T-helper 2 cell treated with Interferon-gamma antibody and Interleukin-4, amounts not matched to agents 5 μg/mL and 100 μg/mL, for 36 hours (primary cell): ENCODE results near the gene CCDC149.

Experiments
- DNase-seq: peaks from one replicate; pipeline ENCODE4 v3.0.0; 2021; ENCODE audit warnings: low spot score
- H3K27ac Mint-ChIP-seq: one replicate; pipeline ENCODE4 v1.8.0; 2021; ENCODE audit warnings: mild to moderate bottlenecking, mixed read lengths
- H3K27me3 Mint-ChIP-seq: one replicate; pipeline ENCODE4 v1.8.0; 2021; ENCODE audit warnings: low read depth, mixed read lengths
- H3K36me3 Mint-ChIP-seq: one replicate; pipeline ENCODE4 v1.8.0; 2021; ENCODE audit warnings: low read depth, mixed read lengths
- H3K4me1 Mint-ChIP-seq: one replicate; pipeline ENCODE4 v1.8.0; 2021; ENCODE audit warnings: low read depth, mixed read lengths
- H3K4me3 Mint-ChIP-seq: one replicate; pipeline ENCODE4 v1.8.0; 2022; ENCODE audit warnings: mild to moderate bottlenecking, moderate library complexity, mixed read lengths
- H3K9me3 Mint-ChIP-seq: one replicate; pipeline ENCODE4 v1.8.0; 2021; ENCODE audit warnings: mixed read lengths

Gene CCDC149

DNA sequence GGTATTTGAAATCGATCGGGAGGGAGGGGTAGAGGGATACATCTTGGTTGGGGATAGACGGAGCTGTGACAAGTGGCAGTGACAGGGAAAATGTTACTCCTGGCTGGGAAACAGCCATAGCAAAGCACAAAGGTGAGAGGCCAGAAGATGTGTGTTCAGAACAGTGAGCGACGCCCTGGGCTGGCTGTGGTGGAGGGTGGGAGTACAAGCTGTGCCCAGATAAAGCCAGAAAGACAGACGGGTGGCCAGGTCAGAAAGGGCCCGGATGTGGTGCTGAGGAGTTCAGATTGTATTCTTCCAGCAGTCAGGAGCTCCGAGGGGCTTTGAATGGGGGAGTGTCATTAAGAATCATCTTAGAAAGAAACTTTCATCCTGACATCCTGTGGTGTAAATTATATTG lies 27.9 kb downstream of the CCDC149 start:
- Mint-ChIP-seq H3K4me3 (no peak overlapping the region), H3K36me3 (no peaks in the 10 kb centered on the region), H3K4me1 (no peaks in the 10 kb centered on the region), H3K9me3 (no peaks in the 10 kb centered on the region), H3K27me3 (no peaks in the 10 kb centered on the region), H3K27ac (no peak overlapping the region)
- DNase-seq, result no peak

DNA sequence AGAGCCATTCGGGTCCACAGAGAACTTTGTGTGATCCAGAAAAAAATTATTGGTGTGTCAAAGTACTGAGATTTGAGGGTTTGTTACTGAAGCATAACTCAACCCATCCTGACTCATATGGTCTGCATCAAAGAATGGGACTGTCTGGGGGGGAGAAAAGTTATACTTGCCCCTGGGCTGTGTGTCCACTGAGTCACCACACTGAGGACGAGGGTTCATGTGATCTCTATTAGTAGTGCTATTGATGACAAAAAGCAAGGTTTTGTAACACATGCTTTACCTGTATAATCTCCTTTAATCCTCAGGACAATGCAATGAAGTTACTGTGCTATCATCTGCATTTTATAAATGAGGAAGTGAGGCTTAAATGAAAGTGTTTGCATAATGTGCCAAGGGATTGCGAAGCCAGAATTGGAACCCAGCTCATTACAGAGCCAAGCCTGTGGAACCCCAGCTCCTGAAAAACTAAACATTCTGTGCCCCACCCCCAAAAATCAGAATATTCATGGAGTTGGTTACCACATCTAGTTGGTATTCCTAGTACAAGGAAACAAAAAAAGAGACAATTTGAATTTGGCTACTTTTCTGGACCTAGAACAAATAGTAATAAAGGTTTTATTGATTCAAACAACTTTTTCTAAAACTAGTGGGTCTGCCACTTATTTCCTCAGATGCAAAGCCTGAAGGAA lies 31.2 kb downstream of the CCDC149 start:
- H3K27me3 Mint-ChIP-seq, result no peaks in the 10 kb centered on the region
- no peak for DNase-seq
- no peaks in the 10 kb centered on the region for H3K9me3 Mint-ChIP-seq

DNA sequence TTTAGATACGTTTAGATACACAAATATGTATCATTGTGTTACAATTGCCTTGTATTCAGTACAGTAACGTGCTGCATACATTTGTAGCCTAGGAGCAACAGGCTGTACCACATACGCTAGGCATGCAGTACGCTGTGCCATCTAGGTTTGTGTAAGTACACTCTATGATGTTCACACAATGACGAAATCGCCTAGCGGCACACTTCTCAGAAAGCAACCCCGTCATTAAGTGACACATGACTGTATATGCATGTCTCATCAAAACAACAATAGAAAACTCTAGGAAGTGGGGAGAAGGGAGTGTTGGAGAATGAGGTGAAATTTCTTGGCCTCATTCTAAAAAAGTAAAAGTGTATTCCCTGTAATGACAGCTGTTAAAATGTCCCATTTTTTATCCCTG lies 32.7 kb downstream of the CCDC149 start:
- no peak overlapping the region for H3K27ac Mint-ChIP-seq
- H3K4me3 Mint-ChIP-seq, result no peak overlapping the region
- no peaks in the 10 kb centered on the region for H3K36me3 Mint-ChIP-seq
- H3K27me3 Mint-ChIP-seq, result no peaks in the 10 kb centered on the region
- H3K9me3 Mint-ChIP-seq, result no peaks in the 10 kb centered on the region
- DNase-seq, result no peak
- no peaks in the 10 kb centered on the region for H3K4me1 Mint-ChIP-seq

More for the DNA sequence above, 31.2 kb downstream of the CCDC149 start:
- Mint-ChIP-seq H3K27ac (no peak overlapping the region), H3K4me1 (no peaks in the 10 kb centered on the region), H3K36me3 (no peaks in the 10 kb centered on the region), H3K4me3 (no peak overlapping the region)

DNA sequence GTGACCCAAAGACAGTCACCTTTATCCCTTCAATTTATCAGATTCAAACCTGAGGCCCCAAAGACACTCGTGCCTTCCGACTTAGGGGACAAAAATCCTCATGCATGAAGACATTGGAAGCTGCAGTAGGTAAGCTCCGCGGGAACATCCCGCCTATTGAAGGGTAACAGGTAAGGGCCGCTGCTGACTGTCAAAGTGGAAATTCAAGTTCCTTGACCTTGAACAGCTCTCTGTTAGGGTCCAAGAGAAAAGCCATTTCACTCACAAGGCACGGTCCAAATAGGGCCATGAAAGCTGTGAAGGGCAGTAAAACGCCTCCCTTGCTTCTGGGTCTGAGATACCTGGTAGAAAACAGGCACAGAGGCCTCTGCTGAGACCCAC lies 34.2 kb downstream of the CCDC149 start:
- DNase-seq, result no peak
- H3K27ac Mint-ChIP-seq, result no peak overlapping the region
- H3K4me1 Mint-ChIP-seq, result no peaks in the 10 kb centered on the region
- H3K4me3 Mint-ChIP-seq, result no peak overlapping the region
- no peaks in the 10 kb centered on the region for H3K36me3 Mint-ChIP-seq
- no peaks in the 10 kb centered on the region for H3K27me3 Mint-ChIP-seq
- no peaks in the 10 kb centered on the region for H3K9me3 Mint-ChIP-seq

DNA sequence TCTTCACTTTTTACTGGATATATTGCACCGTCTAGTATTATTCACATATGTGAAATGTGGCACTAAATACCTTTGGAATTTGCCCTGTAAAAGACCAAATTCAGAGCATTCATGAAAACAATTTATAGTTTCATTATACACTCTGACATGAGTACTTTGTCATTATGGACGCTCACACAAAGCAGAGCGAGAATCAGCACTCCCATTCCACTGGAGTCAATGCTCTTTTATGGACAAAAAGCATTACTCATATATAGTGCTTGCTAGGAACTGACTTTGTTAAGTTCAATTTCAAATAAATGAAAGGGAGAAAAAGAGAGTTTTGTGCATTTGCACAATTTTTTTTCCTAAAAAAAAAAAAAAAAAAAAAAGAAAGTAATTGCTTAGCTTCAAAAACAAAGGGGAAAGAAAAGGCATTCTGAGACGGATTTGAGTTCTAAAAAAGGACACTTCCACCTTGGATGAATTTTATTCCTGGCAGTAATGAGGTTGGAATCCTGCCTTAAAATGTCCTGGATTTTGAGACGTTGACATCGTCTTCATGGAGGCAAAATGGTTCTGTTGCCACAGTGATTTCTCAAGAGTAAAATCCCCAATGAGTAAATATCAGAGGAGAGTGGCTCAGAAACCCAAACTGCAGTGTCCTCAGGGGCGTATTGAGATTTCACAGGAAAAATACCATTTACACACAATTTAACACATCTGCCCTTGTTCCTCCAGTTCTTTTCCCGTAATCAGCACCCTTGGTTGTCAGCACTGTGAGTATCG lies 34.8 kb downstream of the CCDC149 start:
- no peaks in the 10 kb centered on the region for H3K27me3 Mint-ChIP-seq
- no peaks in the 10 kb centered on the region for H3K4me1 Mint-ChIP-seq
- no peaks in the 10 kb centered on the region for H3K9me3 Mint-ChIP-seq
- no peak overlapping the region for H3K4me3 Mint-ChIP-seq
- H3K27ac Mint-ChIP-seq, result no peak overlapping the region
- H3K36me3 Mint-ChIP-seq, result no peaks in the 10 kb centered on the region
- DNase-seq, result no peak

DNA sequence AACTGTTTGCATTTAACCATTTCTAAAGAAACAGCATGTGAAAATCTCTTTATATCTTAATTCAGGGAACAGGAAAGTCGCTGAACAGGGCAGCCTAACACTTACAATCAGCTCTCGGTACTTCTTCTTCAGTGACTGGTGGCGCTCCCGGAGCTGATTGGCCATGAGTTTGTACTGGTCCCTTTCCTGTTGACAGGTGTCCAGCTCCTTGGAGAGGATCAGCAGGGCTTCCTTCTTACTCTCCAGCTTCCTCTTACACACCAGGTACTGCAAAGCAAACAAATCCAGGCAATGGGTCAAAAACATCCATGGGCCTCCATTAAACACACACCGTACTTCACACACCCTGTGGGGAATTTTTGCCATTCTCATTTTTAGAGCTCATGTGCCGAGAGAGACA lies 36.4 kb downstream of the CCDC149 start:
- Mint-ChIP-seq H3K27me3 (no peaks in the 10 kb centered on the region), H3K9me3 (no peaks in the 10 kb centered on the region), H3K4me3 (no peak overlapping the region)

DNA sequence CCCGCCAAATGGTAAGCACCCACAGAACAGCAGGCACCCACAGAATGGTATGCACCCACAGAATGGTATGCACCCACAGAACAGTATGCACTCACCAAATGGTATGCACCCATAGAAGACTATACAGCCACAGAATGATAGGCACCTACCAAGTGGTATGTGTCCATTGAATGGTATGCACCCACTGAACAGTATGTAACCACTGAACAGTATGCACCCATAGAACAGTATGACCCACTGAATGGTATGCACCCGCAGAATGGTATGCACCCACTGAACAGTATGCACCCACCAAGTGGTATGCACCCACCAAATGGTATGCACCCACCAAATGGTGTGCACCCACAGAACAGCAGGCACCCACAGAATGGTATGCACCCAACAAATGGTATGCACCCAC lies 40.1 kb downstream of the CCDC149 start:
- Mint-ChIP-seq H3K4me3 (no peak overlapping the region), H3K9me3 (no peaks in the 10 kb centered on the region), H3K27me3 (no peaks in the 10 kb centered on the region), H3K27ac (no peak overlapping the region), H3K4me1 (no peaks in the 10 kb centered on the region), H3K36me3 (no peaks in the 10 kb centered on the region)
- no peak for DNase-seq

More for the DNA sequence above, 36.4 kb downstream of the CCDC149 start:
- Mint-ChIP-seq H3K36me3 (no peaks in the 10 kb centered on the region), H3K27ac (no peak overlapping the region), H3K4me1 (no peaks in the 10 kb centered on the region)
- DNase-seq, result no peak

DNA sequence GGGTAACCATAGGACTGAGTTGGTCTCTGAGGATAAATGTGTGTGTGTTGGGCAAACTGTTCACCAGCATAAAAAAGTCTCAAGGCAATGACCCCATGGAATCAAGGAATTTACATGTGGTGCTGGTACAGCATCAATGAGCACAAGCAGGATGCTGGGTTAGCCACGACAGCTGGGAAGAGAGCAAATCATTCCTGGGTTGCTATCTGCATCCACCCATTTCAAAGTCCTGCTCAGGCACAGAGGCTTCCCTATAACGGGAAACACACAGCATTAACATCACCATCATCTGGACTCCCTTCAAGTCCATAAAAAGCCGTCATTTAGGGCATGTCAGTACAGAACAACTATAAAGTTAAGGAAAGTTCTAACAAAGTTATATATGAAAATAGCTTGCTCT lies 41.6 kb downstream of the CCDC149 start:
- Mint-ChIP-seq H3K4me3 (no peak overlapping the region), H3K9me3 (no peaks in the 10 kb centered on the region), H3K4me1 (no peaks in the 10 kb centered on the region), H3K27ac (no peak overlapping the region), H3K36me3 (no peaks in the 10 kb centered on the region), H3K27me3 (no peaks in the 10 kb centered on the region)
- DNase-seq, result no peak

DNA sequence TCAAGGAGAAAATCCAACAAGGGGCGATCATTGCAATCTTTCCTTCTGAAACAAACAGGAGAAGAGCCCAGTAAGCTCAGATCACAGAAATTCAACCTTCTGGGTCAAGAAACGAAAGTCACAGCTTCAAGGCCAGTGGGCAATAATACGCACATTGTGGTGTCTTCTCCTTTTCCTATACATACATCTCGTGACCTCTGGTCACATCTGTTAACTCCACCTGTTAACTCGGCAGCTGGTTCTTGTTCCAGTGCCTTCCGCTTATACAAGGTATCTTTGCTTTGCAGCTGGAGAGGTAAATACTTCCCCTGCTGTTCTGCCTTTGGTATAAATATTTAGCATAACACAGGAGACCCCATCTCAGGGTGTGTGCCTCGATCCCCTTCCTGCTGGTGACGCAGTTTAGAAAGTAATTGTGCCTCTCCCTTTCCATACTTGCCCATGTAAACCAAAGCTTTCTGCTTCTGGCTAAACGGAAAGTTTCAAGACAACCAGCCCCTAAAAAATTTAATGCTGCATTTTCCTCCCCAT lies 45.0 kb downstream of the CCDC149 start:
- H3K4me1 Mint-ChIP-seq, result no peaks in the 10 kb centered on the region
- H3K36me3 Mint-ChIP-seq, result no peaks in the 10 kb centered on the region
- no peaks in the 10 kb centered on the region for H3K27me3 Mint-ChIP-seq
- DNase-seq, result no peak
- H3K9me3 Mint-ChIP-seq, result peaks cover 13% of the 10 kb centered on the region
- H3K4me3 Mint-ChIP-seq, result no peak overlapping the region
- no peak overlapping the region for H3K27ac Mint-ChIP-seq

DNA sequence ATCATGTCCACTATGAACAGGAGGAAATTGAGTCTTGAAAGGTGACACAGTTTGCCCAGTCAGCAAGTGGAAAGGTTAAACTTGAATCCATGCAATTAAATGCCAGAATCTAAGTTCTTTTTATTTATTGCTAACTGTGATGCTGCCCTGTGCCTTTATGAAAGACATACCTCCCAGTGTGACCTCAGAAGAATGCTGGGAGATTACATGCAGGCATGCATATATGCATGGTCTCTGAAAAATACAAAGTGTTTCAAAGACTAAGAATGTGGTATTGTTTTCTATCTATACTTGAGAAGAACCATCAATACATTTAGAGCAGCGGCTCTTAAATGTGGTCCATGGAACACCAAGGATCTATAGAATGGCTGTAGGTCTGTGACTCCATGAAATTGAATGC lies 45.6 kb downstream of the CCDC149 start:
- Mint-ChIP-seq H3K4me1 (no peaks in the 10 kb centered on the region), H3K27me3 (no peaks in the 10 kb centered on the region), H3K4me3 (no peak overlapping the region), H3K27ac (no peak overlapping the region), H3K36me3 (no peaks in the 10 kb centered on the region), H3K9me3 (peaks cover 17% of the 10 kb centered on the region)
- no peak for DNase-seq

DNA sequence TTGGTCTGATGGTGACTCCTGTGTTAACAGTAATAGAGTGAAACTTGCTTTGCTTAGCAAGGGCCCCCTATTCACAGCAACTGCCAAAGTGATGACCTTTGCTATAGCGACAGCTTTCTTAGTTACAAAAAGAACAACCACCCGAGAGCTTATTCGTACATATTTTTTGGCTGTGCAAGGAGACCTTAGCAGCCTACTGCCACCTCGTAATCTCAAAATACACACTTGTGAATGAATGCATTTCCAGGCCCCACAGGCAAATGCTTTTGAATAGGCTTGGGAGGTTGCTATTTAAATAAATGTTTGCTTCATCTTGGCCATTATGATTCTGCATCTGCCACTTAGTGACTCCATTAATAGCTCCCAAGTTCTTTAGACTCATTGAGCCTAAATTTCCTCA lies 47.4 kb downstream of the CCDC149 start:
- no peak for DNase-seq
- Mint-ChIP-seq H3K36me3 (no peaks in the 10 kb centered on the region), H3K4me3 (no peak overlapping the region)

DNA sequence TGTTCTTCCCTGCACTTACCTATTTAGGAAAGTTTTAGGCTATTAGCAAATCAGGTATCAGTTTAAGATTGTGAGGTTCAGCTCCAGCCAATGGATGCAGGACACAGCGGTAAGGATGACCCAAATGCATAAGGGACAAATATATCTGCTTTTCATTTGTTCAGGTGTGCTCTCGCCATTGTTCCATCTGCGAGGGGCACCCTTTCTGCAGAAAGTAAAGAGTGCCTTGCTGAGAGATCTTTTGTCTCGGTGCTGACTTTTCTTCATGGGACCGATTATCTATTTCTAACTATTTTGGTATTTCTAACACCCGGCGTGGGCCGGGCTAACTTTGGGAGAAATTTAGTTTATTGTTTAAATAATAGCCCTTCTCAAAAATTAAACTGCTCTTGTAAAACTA lies 49.0 kb downstream of the CCDC149 start:
- Mint-ChIP-seq H3K27ac (no peak overlapping the region), H3K9me3 (peaks cover 17% of the 10 kb centered on the region), H3K36me3 (no peaks in the 10 kb centered on the region), H3K4me3 (no peak overlapping the region), H3K27me3 (no peaks in the 10 kb centered on the region), H3K4me1 (no peaks in the 10 kb centered on the region)
- DNase-seq, result no peak

More for the DNA sequence above, 47.4 kb downstream of the CCDC149 start:
- H3K27me3 Mint-ChIP-seq, result no peaks in the 10 kb centered on the region
- H3K4me1 Mint-ChIP-seq, result no peaks in the 10 kb centered on the region
- peaks cover 17% of the 10 kb centered on the region for H3K9me3 Mint-ChIP-seq
- H3K27ac Mint-ChIP-seq, result no peak overlapping the region

DNA sequence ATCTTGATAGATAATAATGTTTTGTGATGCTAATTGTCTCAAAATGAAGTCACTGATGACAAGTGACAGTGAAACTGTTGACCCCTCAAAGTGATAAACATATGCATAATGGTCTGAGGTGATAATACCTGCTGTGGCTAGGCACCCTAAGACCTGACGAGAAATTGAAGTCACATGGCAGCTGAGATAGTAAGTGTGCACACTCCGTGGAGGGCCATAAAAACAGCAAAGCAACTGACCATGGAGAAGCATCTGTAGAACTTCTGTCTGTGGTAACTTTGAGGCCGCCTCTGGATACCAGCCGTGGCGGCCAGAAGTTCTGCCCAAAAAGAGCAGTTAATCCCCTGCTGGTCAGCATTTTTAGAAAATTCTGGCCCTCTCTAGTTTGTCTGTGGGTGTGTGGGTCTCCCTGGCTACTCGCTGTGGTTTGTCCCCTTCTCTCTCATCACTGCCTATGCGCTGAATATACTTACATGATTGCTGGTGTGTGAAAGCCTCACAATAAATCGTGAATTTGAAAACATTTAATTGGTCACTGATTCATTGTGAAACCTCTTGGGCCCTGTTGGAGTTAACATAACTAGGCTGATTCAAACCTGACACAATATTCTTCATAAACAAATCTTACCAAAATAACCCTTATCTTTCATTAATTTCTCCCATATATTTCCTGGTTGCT lies 50.6 kb downstream of the CCDC149 start:
- Mint-ChIP-seq H3K9me3 (peaks cover 17% of the 10 kb centered on the region), H3K27ac (no peak overlapping the region), H3K36me3 (no peaks in the 10 kb centered on the region), H3K4me1 (no peaks in the 10 kb centered on the region), H3K27me3 (no peaks in the 10 kb centered on the region), H3K4me3 (no peak overlapping the region)
- DNase-seq, result no peak

DNA sequence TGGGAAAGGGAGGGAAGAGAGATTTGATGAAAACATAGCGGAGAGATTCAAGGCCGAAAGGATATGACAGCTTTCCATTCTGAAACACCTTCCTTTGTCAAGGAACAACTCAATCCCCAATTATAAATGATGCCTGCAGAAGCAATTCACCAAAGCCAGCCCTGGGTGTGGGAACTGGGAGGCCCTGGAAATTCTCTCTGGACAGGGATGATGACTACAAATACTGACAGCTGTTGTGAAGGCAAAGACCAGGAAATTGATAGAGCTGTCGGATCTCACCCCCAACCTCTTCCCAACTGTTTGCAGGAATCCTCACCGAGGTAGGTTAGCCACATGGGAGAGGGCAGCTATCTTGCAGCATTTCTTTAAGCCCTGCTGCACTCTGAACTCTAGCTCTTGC lies 54.3 kb downstream of the CCDC149 start:
- Mint-ChIP-seq H3K4me1 (no peaks in the 10 kb centered on the region), H3K27me3 (no peaks in the 10 kb centered on the region), H3K9me3 (peaks cover 7% of the 10 kb centered on the region), H3K4me3 (no peak overlapping the region), H3K36me3 (no peaks in the 10 kb centered on the region), H3K27ac (no peak overlapping the region)
- DNase-seq, result no peak
